Activated CD4-positive, alpha-beta memory T cell treated with anti-CD3 and anti-CD28 coated beads for 36 hours (primary cell): ENCODE results near the gene NCBP3. TPM values are rescaled to one million over a fixed set of nuclear protein-coding genes. Genes with fewer than 3 reads are reported as not detected.

Experiments used
- CTCF ChIA-PET: fragments of 350-600 bp; sonication (Branson Sonifier 250); formaldehyde crosslinking; loops from one replicate; lab custom pipeline; 2021; ENCODE audit warnings: antibody characterized with exemption, inconsistent platforms; lab: Charles Lee
- POLR2A ChIA-PET: fragments of 350-600 bp; sonication (Branson Sonifier 250); formaldehyde crosslinking; loops from one replicate; lab custom pipeline; 2021; ENCODE audit warnings: antibody characterized with exemption; lab: Charles Lee
- DNase-seq: peaks from one replicate; pipeline ENCODE4 v3.0.0-alpha.2; 2020
- H3K27ac Mint-ChIP-seq: one replicate; pipeline ENCODE4 v1.8.0; 2021; ENCODE audit warnings: mixed read lengths
- H3K27me3 Mint-ChIP-seq: one replicate; pipeline ENCODE4 v1.8.0; 2021; ENCODE audit warnings: mixed read lengths
- H3K36me3 Mint-ChIP-seq: one replicate; pipeline ENCODE4 v1.8.0; 2021; ENCODE audit warnings: mixed read lengths
- H3K4me1 Mint-ChIP-seq: one replicate; pipeline ENCODE4 v1.8.0; 2021; ENCODE audit warnings: low read depth, mixed read lengths
- H3K4me3 Mint-ChIP-seq: one replicate; pipeline ENCODE4 v1.8.0; 2021; ENCODE audit warnings: mild to moderate bottlenecking, mixed read lengths
- H3K9me3 Mint-ChIP-seq: one replicate; pipeline ENCODE4 v1.8.0; 2021; ENCODE audit warnings: mixed read lengths
- intact Hi-C: fragments of 100-400 bp; cut with micrococcal nuclease; formaldehyde crosslinking; loops from one replicate; pipeline ENCODE4 v1.15.1; 2023
- total RNA-seq, 2 experiments: library from RNA; stranded (reverse); gene quantifications; one replicate each; pipeline ENCODE4 v1.2.3, GENCODE V29; 2021

NCBP3 gene
- total RNA-seq, 2 experiments from 2014 or later = 38.8 to 42.4 TPM

DNA sequence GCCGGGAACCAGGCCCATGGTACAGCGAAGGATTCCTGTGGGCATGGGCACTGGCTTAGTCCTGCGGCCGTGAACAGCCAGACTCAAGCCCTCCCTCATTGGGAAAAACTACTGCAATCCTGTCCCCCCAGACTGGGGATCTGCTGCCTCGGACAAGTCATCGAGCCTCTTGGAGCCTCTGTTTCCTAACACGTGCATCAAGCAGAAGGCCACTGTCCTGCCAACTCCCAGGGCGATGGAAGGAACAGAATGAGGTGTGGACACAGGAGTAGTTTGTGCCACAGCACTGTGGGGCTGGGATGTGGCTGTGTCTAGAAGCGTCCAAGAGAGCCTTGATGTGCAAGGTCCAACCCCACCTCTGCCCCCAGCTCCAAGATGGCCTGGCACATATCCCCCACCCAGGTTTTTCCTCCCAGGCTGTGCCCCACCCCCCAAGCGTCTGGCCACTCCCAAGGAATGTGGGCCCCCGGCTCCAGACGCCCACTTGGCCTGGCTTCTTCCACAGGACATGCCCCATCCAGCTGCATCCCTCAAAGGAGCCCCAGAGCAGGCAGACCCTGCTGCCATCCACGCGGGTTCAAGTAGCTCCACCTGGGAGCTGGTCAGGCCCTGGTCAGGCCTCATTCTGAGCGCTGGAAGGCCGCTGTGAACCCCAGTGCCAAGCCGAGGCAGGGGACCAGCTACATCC is 43.4 kb upstream of the NCBP3 start:
- no peaks in the 10 kb centered on the region for H3K27me3 Mint-ChIP-seq
- POLR2A ChIA-PET = no interaction called here
- no peak for DNase-seq
- CTCF ChIA-PET = interaction anchor here (1.2 to 2.1 kb wide), 3 partner anchors 26 to 46 kb away, joined by 3 to 10 read pairs (median 5); partner anchors contain the start of gene NCBP3
- no peak overlapping the region for H3K27ac Mint-ChIP-seq
- no peak overlapping the region for H3K4me3 Mint-ChIP-seq
- intact Hi-C loops = no loop called here
- H3K9me3 Mint-ChIP-seq = no peaks in the 10 kb centered on the region
- peaks cover 44% of the 10 kb centered on the region for H3K4me1 Mint-ChIP-seq
- H3K36me3 Mint-ChIP-seq = no peaks in the 10 kb centered on the region

DNA sequence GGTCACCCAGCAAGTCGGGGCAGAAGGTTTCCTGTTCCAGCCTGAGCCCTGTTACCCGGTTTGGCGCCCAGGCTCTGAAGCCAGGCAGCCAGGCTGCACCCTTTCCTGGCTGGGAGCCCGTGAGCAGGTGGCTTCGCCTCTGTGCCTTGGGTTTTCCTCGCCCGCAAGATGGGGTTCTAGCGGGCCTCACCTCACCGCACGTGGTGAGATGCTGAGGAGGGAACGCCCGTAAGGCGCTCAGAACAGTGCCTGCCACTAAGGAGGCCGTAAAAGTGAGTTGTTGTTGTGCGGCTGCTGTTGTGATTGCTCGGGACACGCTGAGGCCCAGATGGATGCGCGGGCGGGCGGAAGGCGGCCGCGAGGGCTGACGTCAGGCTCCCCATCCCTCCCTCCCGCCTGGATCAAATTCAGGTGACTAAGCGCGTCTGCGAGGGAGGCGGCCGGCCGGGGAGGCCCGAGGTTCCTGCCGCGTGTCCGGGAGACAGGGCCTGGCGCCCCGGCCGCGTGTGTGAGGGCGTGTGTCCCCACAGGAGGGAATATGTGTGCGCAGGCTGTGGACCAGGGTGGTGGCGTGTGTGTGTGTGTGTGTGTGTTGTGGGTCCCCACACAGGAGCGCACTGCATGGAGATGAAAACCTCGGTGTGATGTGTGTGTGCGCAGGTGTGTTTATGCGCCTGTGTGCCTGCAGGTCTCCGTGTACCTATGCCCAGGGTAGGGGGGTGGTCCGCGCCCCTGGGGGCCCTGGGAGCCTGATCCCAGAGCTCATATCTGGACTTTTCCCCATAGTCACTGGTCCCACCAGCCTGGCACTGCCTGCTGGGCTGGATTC is 42.5 kb upstream of the NCBP3 start:
- intact Hi-C loops = no loop called here
- Mint-ChIP-seq H3K27ac (no peak overlapping the region), H3K4me3 (no peak overlapping the region), H3K9me3 (no peaks in the 10 kb centered on the region), H3K4me1 (peaks cover 38% of the 10 kb centered on the region), H3K27me3 (no peaks in the 10 kb centered on the region), H3K36me3 (no peaks in the 10 kb centered on the region)
- CTCF ChIA-PET = no interaction called here
- DNase-seq = no peak
- POLR2A ChIA-PET = no interaction called here

DNA sequence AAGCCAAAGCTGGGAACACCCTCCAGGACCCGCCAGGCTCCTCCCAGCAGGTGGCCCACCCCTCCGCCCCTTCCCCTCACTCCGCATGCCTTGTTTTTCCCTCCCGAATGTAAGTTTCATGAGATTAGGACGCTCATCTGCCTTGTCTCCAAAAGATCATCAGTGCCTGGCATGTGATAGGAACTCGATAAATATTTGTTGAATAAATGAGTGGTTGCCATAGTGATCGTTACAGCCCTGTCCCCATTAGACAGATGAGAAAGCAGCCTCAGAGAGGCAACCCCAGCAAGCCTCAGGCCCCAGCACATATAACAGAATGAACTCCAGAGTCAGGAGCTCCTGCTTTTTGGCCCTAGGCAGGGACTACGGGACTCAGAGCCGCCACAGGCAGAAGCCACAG is 41.8 kb upstream of the NCBP3 start:
- Mint-ChIP-seq H3K27me3 (no peaks in the 10 kb centered on the region), H3K27ac (no peak overlapping the region), H3K9me3 (no peaks in the 10 kb centered on the region), H3K36me3 (no peaks in the 10 kb centered on the region), H3K4me3 (no peak overlapping the region), H3K4me1 (peaks cover 35% of the 10 kb centered on the region)
- intact Hi-C loops = no loop called here
- ChIA-PET CTCF (no interaction called here), POLR2A (no interaction called here)
- DNase-seq = no peak

- Mint-ChIP-seq H3K27me3 (no peaks in the 10 kb centered on the region), H3K9me3 (no peaks in the 10 kb centered on the region), H3K27ac (peak overlapping the region; percentile 47), H3K36me3 (no peaks in the 10 kb centered on the region), H3K4me1 (peaks cover 35% of the 10 kb centered on the region), H3K4me3 (no peak overlapping the region)
- no peak for DNase-seq
- intact Hi-C loops = no loop called here
- CTCF ChIA-PET = no interaction called here
- POLR2A ChIA-PET = no interaction called here
Measured at GRCh38 chr17:3887394-3887793, 41.3 kb upstream of the NCBP3 start.

- Mint-ChIP-seq H3K36me3 (no peaks in the 10 kb centered on the region), H3K4me1 (peaks cover 31% of the 10 kb centered on the region), H3K27me3 (no peaks in the 10 kb centered on the region), H3K9me3 (no peaks in the 10 kb centered on the region), H3K27ac (peak overlapping the region; percentile 47), H3K4me3 (no peak overlapping the region)
- ChIA-PET CTCF (no interaction called here), POLR2A (no interaction called here)
- intact Hi-C loops = no loop called here
- DNase-seq = peak; percentile 22
Measured at GRCh38 chr17:3886776-3887175, 40.7 kb upstream of the NCBP3 start.

DNA sequence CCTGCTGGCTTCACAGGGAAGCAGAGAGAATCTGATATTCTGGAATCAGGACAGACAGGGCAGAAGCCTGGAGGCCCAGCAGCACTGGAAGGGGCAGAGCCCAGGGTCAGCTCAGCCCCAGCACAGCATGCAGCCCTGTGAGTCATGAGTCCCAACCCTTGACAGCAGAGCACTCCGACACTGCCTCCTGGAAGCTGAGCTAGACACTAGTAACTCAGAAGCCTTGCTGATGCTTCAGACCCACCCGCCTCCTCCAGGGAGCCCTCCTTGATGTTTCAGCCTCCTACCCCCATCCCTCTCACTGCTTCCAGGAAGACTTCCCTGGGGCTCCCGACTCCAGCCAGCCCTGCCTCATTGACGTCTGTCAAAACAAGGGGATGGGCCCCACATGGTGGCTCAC is 39.9 kb upstream of the NCBP3 start:
- Mint-ChIP-seq H3K27me3 (no peaks in the 10 kb centered on the region), H3K27ac (no peak overlapping the region), H3K36me3 (no peaks in the 10 kb centered on the region), H3K9me3 (no peaks in the 10 kb centered on the region), H3K4me3 (no peak overlapping the region), H3K4me1 (peaks cover 24% of the 10 kb centered on the region)
- POLR2A ChIA-PET = no interaction called here
- DNase-seq = no peak
- intact Hi-C loops = no loop called here
- CTCF ChIA-PET = no interaction called here

GRCh38 chr17:3885271-3885670 is 39.2 kb upstream of the NCBP3 start:
- Mint-ChIP-seq H3K9me3 (no peaks in the 10 kb centered on the region), H3K4me3 (no peak overlapping the region), H3K36me3 (no peaks in the 10 kb centered on the region), H3K4me1 (peaks cover 20% of the 10 kb centered on the region), H3K27me3 (no peaks in the 10 kb centered on the region), H3K27ac (no peak overlapping the region)
- no peak for DNase-seq
- ChIA-PET CTCF (no interaction called here), POLR2A (no interaction called here)
- intact Hi-C loops = no loop called here

GRCh38 chr17:3884188-3884587 is 38.1 kb upstream of the NCBP3 start:
- ChIA-PET CTCF (no interaction called here), POLR2A (no interaction called here)
- H3K27me3 Mint-ChIP-seq = no peaks in the 10 kb centered on the region

GRCh38 chr17:3882276-3882675 is 36.2 kb upstream of the NCBP3 start:
- CTCF ChIA-PET = no interaction called here
- Mint-ChIP-seq H3K27ac (no peak overlapping the region), H3K4me3 (no peak overlapping the region), H3K4me1 (peaks cover 11% of the 10 kb centered on the region), H3K36me3 (no peaks in the 10 kb centered on the region), H3K27me3 (no peaks in the 10 kb centered on the region), H3K9me3 (no peaks in the 10 kb centered on the region)
- POLR2A ChIA-PET = no interaction called here
- intact Hi-C loops = no loop called here
- no peak for DNase-seq

More at GRCh38 chr17:3884188-3884587, 38.1 kb upstream of the NCBP3 start:
- peaks cover 17% of the 10 kb centered on the region for H3K4me1 Mint-ChIP-seq
- H3K4me3 Mint-ChIP-seq = no peak overlapping the region
- H3K36me3 Mint-ChIP-seq = no peaks in the 10 kb centered on the region
- intact Hi-C loops = no loop called here
- DNase-seq = no peak
- H3K27ac Mint-ChIP-seq = no peak overlapping the region
- no peaks in the 10 kb centered on the region for H3K9me3 Mint-ChIP-seq

DNA sequence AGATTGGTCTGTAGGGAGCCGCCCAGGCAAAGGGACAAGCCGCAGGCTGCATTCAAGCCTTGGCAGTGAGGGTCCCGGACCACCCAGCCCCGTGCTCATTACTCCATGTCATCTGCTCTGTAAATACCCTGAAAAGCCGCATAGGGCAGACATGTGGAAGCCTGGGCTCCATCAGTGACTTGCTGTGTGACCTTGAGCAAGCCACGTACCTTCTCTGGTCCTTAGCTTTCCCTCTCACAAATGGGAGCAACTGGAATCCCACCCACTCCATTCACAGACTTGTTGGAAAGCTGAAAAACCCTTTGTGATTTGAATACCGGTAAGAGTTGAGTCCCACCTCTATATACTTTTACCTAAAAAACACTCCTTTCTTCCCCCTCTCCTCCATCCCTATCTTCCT is 34.9 kb upstream of the NCBP3 start:
- Mint-ChIP-seq H3K9me3 (no peaks in the 10 kb centered on the region), H3K36me3 (no peaks in the 10 kb centered on the region), H3K27ac (no peak overlapping the region), H3K27me3 (no peaks in the 10 kb centered on the region), H3K4me3 (no peak overlapping the region), H3K4me1 (no peaks in the 10 kb centered on the region)
- ChIA-PET POLR2A (no interaction called here), CTCF (no interaction called here)
- no peak for DNase-seq
- intact Hi-C loops = no loop called here

DNA sequence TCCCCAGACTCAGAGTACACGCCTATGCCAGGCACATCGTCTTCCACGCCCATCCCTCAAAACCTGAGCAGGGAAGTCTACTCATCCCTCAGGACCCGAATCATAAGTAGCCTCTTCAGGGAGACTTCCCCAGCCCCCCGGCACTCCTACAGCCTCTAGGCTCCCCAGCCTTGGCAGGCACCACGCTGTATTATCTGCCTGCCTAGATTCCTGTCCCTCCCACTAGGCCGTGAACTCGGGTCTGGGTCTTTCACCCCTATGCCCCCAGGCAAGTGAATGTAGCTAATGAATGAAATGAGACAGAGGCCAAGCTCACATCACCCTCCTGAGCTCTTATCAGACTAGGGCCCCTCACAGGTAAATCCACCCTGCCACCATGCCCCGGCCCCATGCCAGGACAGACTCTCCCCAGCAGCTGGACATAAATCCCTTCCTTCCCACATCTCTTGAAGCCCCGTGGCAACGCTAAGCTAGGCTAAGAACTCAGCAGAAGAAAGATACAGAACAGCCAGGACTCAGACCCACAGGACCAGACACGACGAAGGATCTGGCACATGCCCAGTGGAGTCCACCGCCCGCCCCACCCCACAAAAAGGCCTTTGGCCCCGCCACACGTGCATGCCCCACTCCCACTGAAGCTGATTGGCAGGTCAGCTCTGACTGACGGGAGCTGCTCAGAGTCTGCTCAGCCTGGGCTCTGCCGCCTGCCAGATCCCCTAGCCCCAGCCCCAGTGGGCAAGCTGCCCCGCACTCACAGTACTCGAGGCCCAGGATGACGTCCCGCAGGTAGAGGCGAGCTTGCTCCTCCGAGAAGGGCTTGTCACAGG is 33.8 kb upstream of the NCBP3 start:
- no peaks in the 10 kb centered on the region for H3K9me3 Mint-ChIP-seq

DNA sequence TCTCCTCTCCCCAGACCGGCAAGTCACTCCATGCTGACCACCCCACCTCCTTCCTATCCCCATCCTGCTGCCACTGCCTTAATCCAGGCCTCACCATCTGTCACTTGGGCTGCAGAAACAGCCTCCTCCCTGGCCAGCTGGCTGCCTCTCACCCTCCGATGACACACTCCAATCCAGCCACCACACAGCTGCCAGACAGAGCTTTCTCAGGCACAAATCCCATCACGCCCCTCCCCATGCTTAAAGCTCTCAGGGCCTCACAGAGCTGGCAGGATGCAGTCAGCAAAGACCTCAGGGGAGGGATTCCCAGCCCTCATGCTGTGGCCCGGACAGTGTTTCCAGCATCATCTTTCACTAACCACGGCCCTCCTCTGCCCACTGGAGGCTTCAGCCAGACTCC is 33.1 kb upstream of the NCBP3 start:
- DNase-seq = no peak
- Mint-ChIP-seq H3K27ac (no peak overlapping the region), H3K9me3 (no peaks in the 10 kb centered on the region), H3K36me3 (no peaks in the 10 kb centered on the region), H3K4me1 (no peaks in the 10 kb centered on the region), H3K27me3 (no peaks in the 10 kb centered on the region), H3K4me3 (no peak overlapping the region)
- POLR2A ChIA-PET = no interaction called here
- CTCF ChIA-PET = interaction anchor here (0.6 kb wide), 1 partner anchor 33 kb away, joined by 3 read pairs; the partner anchor contains the start of gene NCBP3
- intact Hi-C loops = no loop called here

More for the DNA sequence above, 33.8 kb upstream of the NCBP3 start:
- H3K27me3 Mint-ChIP-seq = no peaks in the 10 kb centered on the region
- DNase-seq = no peak
- no peak overlapping the region for H3K27ac Mint-ChIP-seq
- H3K4me3 Mint-ChIP-seq = no peak overlapping the region
- intact Hi-C loops = no loop called here
- CTCF ChIA-PET = interaction anchor here (1.0 kb wide), 1 partner anchor 16 kb away, joined by 5 read pairs; no protein-coding TSS in a partner anchor
- H3K4me1 Mint-ChIP-seq = no peaks in the 10 kb centered on the region
- H3K36me3 Mint-ChIP-seq = no peaks in the 10 kb centered on the region
- POLR2A ChIA-PET = no interaction called here
